Measurements from ENCODE around the gene KRT17. TPM values are rescaled to one million over a fixed set of nuclear protein-coding genes. Genes with fewer than 3 reads are reported as not detected.

KRT17 gene
- total and polyA plus RNA-seq, 5 donors from 2014 or later, result not detected

- ATAC-seq (ENCODE audit: low read depth in 2 of 2) (no peak), DNase-seq (no peak)
- Histone ChIP-seq H3K9me3 (ENCODE audit: control insufficient read depth in 2 of 2, low read length in 2 of 2) (no peaks in the 10 kb centered on the region), H3K4me1 (ENCODE audit: control insufficient read depth, insufficient read depth, low read length, poor library complexity, severe bottlenecking) (peaks cover 14% of the 10 kb centered on the region), H3K4me3 (ENCODE audit: low read depth, low read length) (no peak overlapping the region), H3K27me3 (ENCODE audit: control insufficient read depth, insufficient read depth, low read length) (no peaks in the 10 kb centered on the region), H3K27ac (ENCODE audit: insufficient read depth, low read length, poor library complexity, severe bottlenecking) (no peak overlapping the region), H3K36me3 (ENCODE audit: control insufficient read depth, insufficient read depth, low read length) (no peaks in the 10 kb centered on the region)
- Mint-ChIP-seq H3K9me3 (no peaks in the 10 kb centered on the region), H3K27me3 (peaks cover 4% of the 10 kb centered on the region), H3K4me1 (peaks cover 0 to 12% (median 7%) of the 10 kb centered on the region in 4 donors), H3K27ac (peak overlapping the region in 1 of 3 donors; percentile 33), H3K4me3 (peak overlapping the region in 1 of 4 donors; percentile 5), H3K36me3 (no peaks in the 10 kb centered on the region)
Measured at GRCh38 chr17:41651625-41652460, 27.5 kb upstream of the KRT17 start.

GRCh38 chr17:41650794-41651624, 26.6 kb upstream of the KRT17 start:
- peaks cover 14% of the 10 kb centered on the region for H3K4me1 ChIP-seq (ENCODE audit: control insufficient read depth, insufficient read depth, low read length, poor library complexity, severe bottlenecking)
- no peaks in the 10 kb centered on the region for H3K27me3 ChIP-seq (ENCODE audit: control insufficient read depth, insufficient read depth, low read length)
- H3K4me3 ChIP-seq (ENCODE audit: low read depth, low read length), result no peak overlapping the region
- no peak for ATAC-seq (ENCODE audit: low read depth in 2 of 2)
- Mint-ChIP-seq H3K4me1 (peaks cover 0 to 12% (median 7%) of the 10 kb centered on the region in 4 donors), H3K9me3 (no peaks in the 10 kb centered on the region), H3K27me3 (peaks cover 7% of the 10 kb centered on the region), H3K4me3 (no peak overlapping the region), H3K36me3 (no peaks in the 10 kb centered on the region), H3K27ac (no peak overlapping the region)
- H3K27ac ChIP-seq (ENCODE audit: insufficient read depth, low read length, poor library complexity, severe bottlenecking), result no peak overlapping the region
- no peaks in the 10 kb centered on the region for H3K36me3 ChIP-seq (ENCODE audit: control insufficient read depth, insufficient read depth, low read length)
- DNase-seq, result no peak
- H3K9me3 ChIP-seq (ENCODE audit: control insufficient read depth in 2 of 2, low read length in 2 of 2), result no peaks in the 10 kb centered on the region

GRCh38 chr17:41649923-41650519, 25.6 kb upstream of the KRT17 start:
- H3K4me1 ChIP-seq (ENCODE audit: control insufficient read depth, insufficient read depth, low read length, poor library complexity, severe bottlenecking), result peaks cover 14% of the 10 kb centered on the region
- no peaks in the 10 kb centered on the region for H3K36me3 Mint-ChIP-seq
- H3K27ac ChIP-seq (ENCODE audit: insufficient read depth, low read length, poor library complexity, severe bottlenecking), result no peak overlapping the region
- H3K9me3 ChIP-seq (ENCODE audit: control insufficient read depth in 2 of 2, low read length in 2 of 2), result no peaks in the 10 kb centered on the region
- H3K27me3 Mint-ChIP-seq, result peaks cover 13% of the 10 kb centered on the region
- no peaks in the 10 kb centered on the region for H3K9me3 Mint-ChIP-seq
- ATAC-seq (ENCODE audit: low read depth in 2 of 2) (no peak), DNase-seq (no peak)
- no peaks in the 10 kb centered on the region for H3K27me3 ChIP-seq (ENCODE audit: control insufficient read depth, insufficient read depth, low read length)
- H3K27ac Mint-ChIP-seq, result no peak overlapping the region
- no peak overlapping the region for H3K4me3 ChIP-seq (ENCODE audit: low read depth, low read length)
- H3K4me3 Mint-ChIP-seq, result no peak overlapping the region
- H3K4me1 Mint-ChIP-seq, result peaks cover 0 to 12% (median 7%) of the 10 kb centered on the region in 4 donors
- H3K36me3 ChIP-seq (ENCODE audit: control insufficient read depth, insufficient read depth, low read length), result no peaks in the 10 kb centered on the region

DNA sequence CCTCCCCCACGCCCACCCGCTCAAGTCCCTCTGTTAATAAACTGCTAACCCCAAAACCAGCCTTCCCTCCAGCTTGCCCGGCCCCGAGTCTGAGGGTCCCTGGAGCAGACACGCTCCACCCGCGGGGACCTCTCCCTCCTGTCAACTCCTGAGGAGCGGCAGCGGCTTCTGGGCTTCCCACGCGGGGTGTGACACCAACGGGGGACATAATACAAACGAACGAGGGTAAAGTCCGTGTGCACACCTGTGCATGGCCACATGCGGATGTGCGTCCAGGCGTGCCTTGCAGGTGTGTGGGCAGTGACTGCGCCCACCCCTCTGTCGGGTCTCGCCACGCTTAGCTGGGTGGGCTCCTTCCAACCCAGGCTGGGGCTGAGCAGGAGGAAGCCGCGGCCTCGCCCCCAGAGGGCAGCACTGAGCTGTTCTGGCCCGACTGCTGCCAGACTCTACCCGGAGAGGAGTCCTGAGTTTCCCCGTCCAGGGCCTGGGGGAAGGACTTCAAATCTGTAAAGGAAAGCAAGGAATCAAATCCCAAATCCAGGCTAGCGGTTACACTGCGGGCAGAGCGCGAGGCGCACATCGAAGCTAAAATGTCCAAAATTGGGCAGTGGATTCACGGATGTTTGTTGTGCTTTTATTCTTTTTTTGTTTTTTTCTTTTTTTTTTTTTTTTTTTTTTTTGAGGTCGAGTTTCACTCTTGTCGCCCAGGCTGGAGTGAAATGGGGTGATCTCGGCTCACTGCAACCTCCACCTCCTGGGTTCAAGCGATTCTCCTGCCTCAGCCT, 24.2 kb upstream of the KRT17 start:
- H3K27ac Mint-ChIP-seq, result peak overlapping the region; percentile 47 to 86 (median 61)
- peaks cover 13% of the 10 kb centered on the region for H3K27me3 Mint-ChIP-seq
- Histone ChIP-seq H3K27me3 (ENCODE audit: control insufficient read depth, insufficient read depth, low read length) (no peaks in the 10 kb centered on the region), H3K9me3 (ENCODE audit: control insufficient read depth in 2 of 2, low read length in 2 of 2) (no peaks in the 10 kb centered on the region), H3K36me3 (ENCODE audit: control insufficient read depth, insufficient read depth, low read length) (no peaks in the 10 kb centered on the region), H3K27ac (ENCODE audit: insufficient read depth, low read length, poor library complexity, severe bottlenecking) (no peak overlapping the region), H3K4me3 (ENCODE audit: low read depth, low read length) (peak overlapping the region; percentile 61), H3K4me1 (ENCODE audit: control insufficient read depth, insufficient read depth, low read length, poor library complexity, severe bottlenecking) (peaks cover 14% of the 10 kb centered on the region)
- no peaks in the 10 kb centered on the region for H3K36me3 Mint-ChIP-seq
- DNase-seq, result peak; percentile 75 to 82 (median 78)
- ATAC-seq (ENCODE audit: low read depth in 2 of 2), result peak; percentile 86 to 89
- H3K4me3 Mint-ChIP-seq, result peak overlapping the region; percentile 48 to 90 (median 80)
- H3K9me3 Mint-ChIP-seq, result no peaks in the 10 kb centered on the region
- peaks cover 0 to 12% (median 7%) of the 10 kb centered on the region in 4 donors for H3K4me1 Mint-ChIP-seq

- ATAC-seq (ENCODE audit: low read depth in 2 of 2), result peak; percentile 58 to 68
- no peaks in the 10 kb centered on the region for H3K36me3 ChIP-seq (ENCODE audit: control insufficient read depth, insufficient read depth, low read length)
- H3K27me3 Mint-ChIP-seq, result peaks cover 13% of the 10 kb centered on the region
- peak; percentile 69 to 78 (median 77) for DNase-seq
- H3K4me3 Mint-ChIP-seq, result peak overlapping the region; percentile 48 to 90 (median 80)
- H3K27me3 ChIP-seq (ENCODE audit: control insufficient read depth, insufficient read depth, low read length), result no peaks in the 10 kb centered on the region
- H3K27ac Mint-ChIP-seq, result no peak overlapping the region
- H3K4me1 ChIP-seq (ENCODE audit: control insufficient read depth, insufficient read depth, low read length, poor library complexity, severe bottlenecking), result peaks cover 14% of the 10 kb centered on the region
- peaks cover 0 to 12% (median 7%) of the 10 kb centered on the region in 4 donors for H3K4me1 Mint-ChIP-seq
- H3K36me3 Mint-ChIP-seq, result no peaks in the 10 kb centered on the region
- peak overlapping the region; percentile 26 for H3K4me3 ChIP-seq (ENCODE audit: low read depth, low read length)
- no peak overlapping the region for H3K27ac ChIP-seq (ENCODE audit: insufficient read depth, low read length, poor library complexity, severe bottlenecking)
- no peaks in the 10 kb centered on the region for H3K9me3 Mint-ChIP-seq
- no peaks in the 10 kb centered on the region for H3K9me3 ChIP-seq (ENCODE audit: control insufficient read depth in 2 of 2, low read length in 2 of 2)
Measured at GRCh38 chr17:41647940-41648410, 23.6 kb upstream of the KRT17 start.

DNA sequence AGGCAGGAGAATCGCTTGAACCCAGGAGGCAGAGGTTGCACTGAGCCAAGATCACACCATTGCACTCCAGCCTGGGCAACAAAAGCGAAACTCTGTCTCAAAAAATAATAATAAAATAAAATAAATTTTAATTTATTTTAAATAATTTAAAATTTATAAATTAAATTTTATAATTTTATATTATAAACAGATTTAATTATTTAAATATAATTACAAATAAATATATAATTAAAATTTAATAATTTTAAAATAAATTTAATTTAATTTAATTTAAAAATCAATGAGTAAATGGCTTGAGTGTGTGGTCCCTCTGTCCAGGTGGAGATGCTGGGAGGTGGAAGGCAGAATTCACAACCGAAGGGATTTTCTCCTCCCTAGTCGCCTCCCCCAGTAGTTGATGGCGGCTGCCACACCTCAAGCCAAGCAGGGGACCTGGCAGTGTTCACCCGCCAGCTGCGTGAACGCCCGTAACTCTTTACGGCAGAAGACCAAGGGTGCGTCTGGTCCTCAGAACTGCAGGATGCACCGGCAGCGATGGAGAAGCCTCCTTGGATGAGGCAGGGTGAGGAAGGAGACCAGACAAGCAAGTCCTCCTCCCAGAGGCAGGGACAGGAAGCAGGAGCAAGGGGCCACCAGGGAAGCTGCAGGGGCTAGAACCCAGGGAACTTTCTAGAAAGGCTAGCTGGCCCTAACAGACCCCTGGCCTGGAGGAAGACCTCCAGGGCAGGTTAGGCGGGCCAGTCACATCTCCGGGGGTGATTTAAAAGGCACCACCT, 22.9 kb upstream of the KRT17 start:
- DNase-seq (peak in 1 of 3 donors; percentile 7), ATAC-seq (ENCODE audit: low read depth in 2 of 2) (no peak)
- Histone ChIP-seq H3K4me3 (ENCODE audit: low read depth, low read length) (no peak overlapping the region), H3K9me3 (ENCODE audit: control insufficient read depth in 2 of 2, low read length in 2 of 2) (no peaks in the 10 kb centered on the region), H3K27me3 (ENCODE audit: control insufficient read depth, insufficient read depth, low read length) (no peaks in the 10 kb centered on the region), H3K36me3 (ENCODE audit: control insufficient read depth, insufficient read depth, low read length) (no peaks in the 10 kb centered on the region), H3K27ac (ENCODE audit: insufficient read depth, low read length, poor library complexity, severe bottlenecking) (no peak overlapping the region), H3K4me1 (ENCODE audit: control insufficient read depth, insufficient read depth, low read length, poor library complexity, severe bottlenecking) (peaks cover 14% of the 10 kb centered on the region)
- H3K9me3 Mint-ChIP-seq, result no peaks in the 10 kb centered on the region
- H3K27ac Mint-ChIP-seq, result no peak overlapping the region
- no peaks in the 10 kb centered on the region for H3K36me3 Mint-ChIP-seq
- peak overlapping the region in 2 of 4 donors; percentile 62 to 80 for H3K4me3 Mint-ChIP-seq
- H3K27me3 Mint-ChIP-seq, result peaks cover 13% of the 10 kb centered on the region
- peaks cover 0 to 12% (median 7%) of the 10 kb centered on the region in 4 donors for H3K4me1 Mint-ChIP-seq
